Smooth muscle cell (in vitro differentiated cells): ENCODE measurements around the gene EFEMP2. TPM values are rescaled to one million over a fixed set of nuclear protein-coding genes. Genes with fewer than 3 reads are reported as not detected.

Experiments used
- DNase-seq: peaks from one replicate; lab custom pipeline; 2025; ENCODE audit not compliant: unreplicated experiment; lab: John Stamatoyannopoulos, UW
- H2AFZ ChIP-seq: fragments of 200-600 bp; sonication (generic); 2 replicates; pipeline ENCODE4 v1.6.0; 2016; ENCODE audit warnings: antibody characterized with exemption, low read depth, mild to moderate bottlenecking
- H3F3A ChIP-seq: fragments of 200-600 bp; sonication (generic); 2 replicates; pipeline ENCODE4 v1.6.0; 2017; ENCODE audit warnings: antibody characterized with exemption, low read depth
- H3K27ac ChIP-seq: fragments of 200-600 bp; sonication (generic); 2 replicates; pipeline ENCODE4 v1.5.1; 2016; ENCODE audit warnings: low read depth, mild to moderate bottlenecking
- H3K27me3 ChIP-seq: fragments of 200-600 bp; sonication (generic); 2 replicates; pipeline ENCODE4 v1.6.1; 2016; ENCODE audit warnings: low read depth, mild to moderate bottlenecking
- H3K36me3 ChIP-seq: fragments of 200-600 bp; sonication (generic); 2 replicates; pipeline ENCODE4 v1.5.1; 2016; ENCODE audit warnings: low read depth
- H3K4me1 ChIP-seq: fragments of 200-600 bp; sonication (generic); 2 replicates; pipeline ENCODE4 v1.5.1; 2016; ENCODE audit warnings: low read depth
- H3K4me2 ChIP-seq: fragments of 200-600 bp; sonication (generic); 2 replicates; pipeline ENCODE4 v1.6.0; 2016; ENCODE audit warnings: mild to moderate bottlenecking
- H3K4me3 ChIP-seq: fragments of 200-600 bp; sonication (generic); 2 replicates; pipeline ENCODE4 v1.5.1; 2016; ENCODE audit warnings: mild to moderate bottlenecking
- H3K79me2 ChIP-seq: fragments of 200-600 bp; sonication (generic); 2 replicates; pipeline ENCODE4 v1.6.0; 2016; ENCODE audit warnings: low read depth, mild to moderate bottlenecking
- H3K9ac ChIP-seq: fragments of 200-600 bp; sonication (generic); 2 replicates; pipeline ENCODE4 v1.6.0; 2016; ENCODE audit warnings: low read depth
- H3K9me3 ChIP-seq: fragments of 200-600 bp; sonication (generic); replicated peaks from 2 replicates; pipeline ENCODE4 v1.5.1; 2016; ENCODE audit warnings: low read depth
- H4K20me1 ChIP-seq: fragments of 200-600 bp; sonication (generic); 2 replicates; pipeline ENCODE4 v1.6.0; 2016; ENCODE audit warnings: low read depth
- WGBS: methylation state at CpG from one replicate; pipeline ENCODE4 v1.1.7; 2016; ENCODE audit warnings: low lambda C conversion rate; 5-methylcytosine and 5-hydroxymethylcytosine counted together
- polyA plus RNA-seq: library from polyadenylated mRNA; unstranded; fragments of >200 nt; fragmentation: Nextera tagmentation; extraction: Ambion mirVana; gene quantifications from 2 replicates; pipeline ENCODE4 v1.2.1, GENCODE V29; 2016
- total RNA-seq: library from RNA; depleted of rRNA; stranded (reverse); fragments of >200 nt; gene quantifications from 2 replicates; pipeline ENCODE4 v1.2.3, GENCODE V29; 2014
- TF ChIP-seq, protein P1 (sequence below): fragments of 200-600 bp; sonication (generic); IDR thresholded peaks from 2 replicates; pipeline ENCODE4 v1.5.1; 2017; ENCODE audit warnings: borderline replicate concordance, mild to moderate bottlenecking, antibody characterized with exemption; ENCODE audit not compliant: insufficient read depth, poor library complexity, severe bottlenecking

The EFEMP2 gene
- total and polyA plus RNA-seq, 2 experiments from 2014 or later = 99.7 to 362 TPM

- Histone ChIP-seq H3K27me3 (no peaks in the 10 kb centered on the region), H2AFZ (no peak overlapping the region), H3K4me1 (no peaks in the 10 kb centered on the region), H3K4me2 (no peak overlapping the region), H3K36me3 (no peaks in the 10 kb centered on the region), H4K20me1 (no peaks in the 10 kb centered on the region), H3K9ac (no peak overlapping the region), H3F3A (no peaks in the 10 kb centered on the region), H3K4me3 (no peak overlapping the region), H3K79me2 (no peaks in the 10 kb centered on the region), H3K27ac (no peak overlapping the region), H3K9me3 (no peaks in the 10 kb centered on the region)
- 90% methylated on average over 10 of the region's 10 CpGs for whole genome bisulfite sequencing
- TF ChIP-seq, protein P1, sequence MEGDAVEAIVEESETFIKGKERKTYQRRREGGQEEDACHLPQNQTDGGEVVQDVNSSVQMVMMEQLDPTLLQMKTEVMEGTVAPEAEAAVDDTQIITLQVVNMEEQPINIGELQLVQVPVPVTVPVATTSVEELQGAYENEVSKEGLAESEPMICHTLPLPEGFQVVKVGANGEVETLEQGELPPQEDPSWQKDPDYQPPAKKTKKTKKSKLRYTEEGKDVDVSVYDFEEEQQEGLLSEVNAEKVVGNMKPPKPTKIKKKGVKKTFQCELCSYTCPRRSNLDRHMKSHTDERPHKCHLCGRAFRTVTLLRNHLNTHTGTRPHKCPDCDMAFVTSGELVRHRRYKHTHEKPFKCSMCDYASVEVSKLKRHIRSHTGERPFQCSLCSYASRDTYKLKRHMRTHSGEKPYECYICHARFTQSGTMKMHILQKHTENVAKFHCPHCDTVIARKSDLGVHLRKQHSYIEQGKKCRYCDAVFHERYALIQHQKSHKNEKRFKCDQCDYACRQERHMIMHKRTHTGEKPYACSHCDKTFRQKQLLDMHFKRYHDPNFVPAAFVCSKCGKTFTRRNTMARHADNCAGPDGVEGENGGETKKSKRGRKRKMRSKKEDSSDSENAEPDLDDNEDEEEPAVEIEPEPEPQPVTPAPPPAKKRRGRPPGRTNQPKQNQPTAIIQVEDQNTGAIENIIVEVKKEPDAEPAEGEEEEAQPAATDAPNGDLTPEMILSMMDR = no peak
- DNase-seq = no peak
Measured at GRCh38 chr11:65844231-65844872, 28.2 kb downstream of the EFEMP2 start.

DNA sequence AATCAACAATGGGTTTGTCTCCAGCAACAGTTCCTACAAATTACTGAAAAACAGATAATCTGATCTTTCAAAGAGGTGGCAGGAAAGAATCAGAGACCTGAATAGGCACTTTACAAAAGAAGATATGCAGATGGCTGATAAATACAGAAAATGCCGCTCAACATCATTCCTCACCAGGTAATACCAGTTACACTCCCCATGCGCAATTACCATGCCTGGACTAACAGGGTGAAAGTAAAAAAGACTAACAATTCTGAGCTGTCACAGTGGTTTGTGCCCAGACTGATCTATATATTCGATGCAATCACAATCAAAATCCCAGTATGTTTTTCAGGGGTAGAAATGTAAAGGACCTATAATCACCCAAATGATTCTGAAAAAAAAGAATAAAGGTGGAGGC is 28.8 kb downstream of the EFEMP2 start:
- Histone ChIP-seq H4K20me1 (no peaks in the 10 kb centered on the region), H2AFZ (no peak overlapping the region), H3K4me3 (no peak overlapping the region), H3K4me2 (no peak overlapping the region), H3K27ac (no peak overlapping the region), H3F3A (no peaks in the 10 kb centered on the region), H3K4me1 (no peaks in the 10 kb centered on the region), H3K27me3 (no peaks in the 10 kb centered on the region), H3K9me3 (no peaks in the 10 kb centered on the region), H3K9ac (no peak overlapping the region), H3K79me2 (no peaks in the 10 kb centered on the region), H3K36me3 (no peaks in the 10 kb centered on the region)
- TF ChIP-seq, protein P1 = no peak
- DNase-seq = no peak
- WGBS = 81% methylated on average over 3 of the region's 3 CpGs

- H4K20me1 ChIP-seq = no peaks in the 10 kb centered on the region
- no peak overlapping the region for H3K4me2 ChIP-seq
- no peak for DNase-seq
- H3K27ac ChIP-seq = no peak overlapping the region
- H3F3A ChIP-seq = no peaks in the 10 kb centered on the region
- no peaks in the 10 kb centered on the region for H3K36me3 ChIP-seq
- H3K4me1 ChIP-seq = no peaks in the 10 kb centered on the region
- no peak overlapping the region for H3K4me3 ChIP-seq
- H3K9ac ChIP-seq = no peak overlapping the region
- TF ChIP-seq, protein P1 = no peak
- no peaks in the 10 kb centered on the region for H3K27me3 ChIP-seq
- no peaks in the 10 kb centered on the region for H3K9me3 ChIP-seq
- 96% methylated on average over 4 of the region's 4 CpGs for WGBS
- H2AFZ ChIP-seq = no peak overlapping the region
- no peaks in the 10 kb centered on the region for H3K79me2 ChIP-seq
Measured at GRCh38 chr11:65842144-65842543, 30.5 kb downstream of the EFEMP2 start.

DNA sequence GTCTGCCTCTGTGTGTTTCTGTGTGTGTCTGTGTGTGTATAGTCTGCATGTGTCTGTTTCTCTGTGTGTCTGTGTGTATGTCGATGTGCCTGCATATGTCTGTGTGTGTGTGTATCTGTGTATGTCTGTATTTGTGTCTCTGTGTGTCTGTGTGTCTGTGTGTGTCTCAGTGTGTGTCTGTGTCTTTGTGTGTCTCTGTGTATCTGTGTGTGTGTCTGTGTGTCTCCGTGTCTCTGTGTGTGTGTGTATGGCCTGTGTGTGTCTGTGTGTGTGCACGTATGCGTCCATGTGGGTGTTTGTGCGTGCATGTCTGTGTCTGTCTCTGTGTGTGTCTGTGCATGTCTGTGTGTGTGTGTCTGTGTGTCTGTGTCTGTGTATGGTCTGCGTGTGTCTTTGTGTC is 38.4 kb downstream of the EFEMP2 start:
- peak overlapping the region; percentile 90 for H3K4me2 ChIP-seq
- H2AFZ ChIP-seq = no peak overlapping the region
- peaks cover 14% of the 10 kb centered on the region for H3K4me1 ChIP-seq
- no peaks in the 10 kb centered on the region for H3K36me3 ChIP-seq
- no peaks in the 10 kb centered on the region for H3K79me2 ChIP-seq
- DNase-seq = no peak
- peak overlapping the region; percentile 73 for H3K4me3 ChIP-seq
- WGBS = 56% methylated on average over 6 of the region's 6 CpGs
- no peaks in the 10 kb centered on the region for H4K20me1 ChIP-seq
- H3K9me3 ChIP-seq = no peaks in the 10 kb centered on the region
- H3F3A ChIP-seq = no peaks in the 10 kb centered on the region
- H3K27ac ChIP-seq = no peak overlapping the region
- TF ChIP-seq, protein P1 = no peak
- H3K9ac ChIP-seq = no peak overlapping the region
- H3K27me3 ChIP-seq = no peaks in the 10 kb centered on the region
